ENCODE results near the gene RPS3A. TPM values are rescaled to one million over a fixed set of nuclear protein-coding genes. Genes with fewer than 3 reads are reported as not detected.

RPS3A gene
- total and polyA plus RNA-seq, 2 donors (not counting 3 experiments of a cell fraction or from before 2014, with no cell fraction given), result 1,367 to 1,494 TPM

DNA sequence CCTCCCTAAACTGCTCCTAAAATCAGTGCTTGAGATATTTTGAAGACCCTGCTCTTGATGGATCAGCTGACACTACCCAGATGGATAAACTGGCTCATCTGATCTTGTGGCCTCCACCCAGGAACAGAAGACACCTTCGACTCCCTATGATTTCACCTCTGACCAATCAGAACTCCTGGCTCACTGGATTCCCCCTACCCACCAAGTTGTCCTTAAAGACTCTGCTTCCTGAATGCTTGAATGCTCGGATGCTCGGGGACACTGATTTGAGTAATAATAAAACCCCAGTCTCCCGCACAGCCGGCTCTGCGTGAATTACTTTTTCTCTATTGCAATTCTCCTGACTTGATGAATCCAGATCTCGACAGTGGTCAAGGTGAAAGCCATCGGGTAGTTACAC lies 12.0 kb upstream of the RPS3A start:
- no peak overlapping the region for H3K9ac ChIP-seq (replicated peaks; ENCODE audit: extremely low read depth, insufficient read depth, low read length)
- dilution Hi-C loops (cut with MboI; ENCODE audit: extremely low pct_ligation_motif_present, low sequenced_read_pairs), result no loop called here
- no peaks in the 10 kb centered on the region for H3K36me3 ChIP-seq (ENCODE audit: control insufficient read depth in 2 of 2, extremely low read depth in 1 of 2, insufficient read depth in 2 of 2, low read length in 2 of 2)
- H3K27me3 ChIP-seq (ENCODE audit: control insufficient read depth in 2 of 2, insufficient read depth in 2 of 2, low read length in 2 of 2), result peaks cover 0 to 3% of the 10 kb centered on the region in 2 experiments
- intact Hi-C loops (cut with micrococcal nuclease), result no loop called here
- FAIRE-seq (no peak), DNase-seq (ENCODE audit: low read depth, low spot score) (no peak)
- H3K9me3 ChIP-seq (replicated peaks; ENCODE audit: control insufficient read depth, insufficient read depth, low read length), result no peaks in the 10 kb centered on the region
- no peak overlapping the region for H3K4me2 ChIP-seq (ENCODE audit: insufficient read depth, low read length)
- CTCF ChIA-PET, result interaction anchor here (1.0 kb wide), 1 partner anchor 789 kb away, joined by 3 read pairs; no protein-coding TSS in a partner anchor
- no peak overlapping the region for H2AFZ ChIP-seq (ENCODE audit: low read depth, low read length)
- H3K27ac ChIP-seq (ENCODE audit: insufficient read depth, low read depth, low read length), result no peak overlapping the region
- H3K4me1 ChIP-seq (ENCODE audit: control insufficient read depth, extremely low read depth, insufficient read depth, low read length), result no peaks in the 10 kb centered on the region
- BruUV-seq (replicated peaks), result no TSS peak
- no peaks in the 10 kb centered on the region for H3K9me1 ChIP-seq (replicated peaks; ENCODE audit: control insufficient read depth, extremely low read depth, insufficient read depth, low read length)
- no peak for TF ChIP-seq MYC (IDR thresholded peaks at IDR 0.05; ENCODE audit: low read depth, low read length)
- TF ChIP-seq, protein P1, sequence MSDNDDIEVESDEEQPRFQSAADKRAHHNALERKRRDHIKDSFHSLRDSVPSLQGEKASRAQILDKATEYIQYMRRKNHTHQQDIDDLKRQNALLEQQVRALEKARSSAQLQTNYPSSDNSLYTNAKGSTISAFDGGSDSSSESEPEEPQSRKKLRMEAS (IDR thresholded peaks at IDR 0.05; ENCODE audit: insufficient read depth, insufficient read length), result no peak
- no peaks in the 10 kb centered on the region for H4K20me1 ChIP-seq (replicated peaks; ENCODE audit: control insufficient read depth, extremely low read depth, insufficient read depth, low read length)
- no peaks in the 10 kb centered on the region for H3K79me2 ChIP-seq (ENCODE audit: control insufficient read depth, insufficient read depth, low read length)
- POLR2A ChIA-PET, result no interaction called here
- H3K4me3 ChIP-seq (replicated peaks in 1 of 3; ENCODE audit: insufficient read depth in 1 of 3, low read depth in 1 of 3, low read length in 3 of 3), result no peak overlapping the region

DNA sequence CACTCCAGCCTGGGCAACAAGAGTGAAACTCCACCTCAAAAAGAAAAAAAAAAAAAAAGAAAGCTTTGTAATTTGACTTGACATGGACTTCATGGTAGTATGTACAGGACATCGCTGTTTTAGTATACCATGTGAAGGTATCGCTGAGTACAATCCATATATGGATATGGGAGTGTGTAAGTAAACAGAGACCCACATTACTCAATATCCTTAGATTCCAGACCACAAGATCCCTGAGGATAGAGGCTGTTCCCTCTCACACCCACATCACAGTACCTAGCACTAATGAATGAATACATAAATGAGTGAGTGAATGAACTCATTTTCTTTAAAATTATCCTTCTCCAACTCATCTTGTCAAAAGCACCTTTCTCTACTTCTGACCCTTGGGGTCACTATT lies 8.4 kb upstream of the RPS3A start:
- H3K79me2 ChIP-seq (ENCODE audit: control insufficient read depth, insufficient read depth, low read length), result no peaks in the 10 kb centered on the region
- intact Hi-C loops (cut with micrococcal nuclease), result no loop called here
- no peak overlapping the region for H3K4me3 ChIP-seq (replicated peaks in 1 of 3; ENCODE audit: insufficient read depth in 1 of 3, low read depth in 1 of 3, low read length in 3 of 3)
- ChIA-PET CTCF (no interaction called here), POLR2A (no interaction called here)
- H2AFZ ChIP-seq (ENCODE audit: low read depth, low read length), result no peak overlapping the region
- dilution Hi-C loops (cut with MboI; ENCODE audit: extremely low pct_ligation_motif_present, low sequenced_read_pairs), result no loop called here
- H4K20me1 ChIP-seq (replicated peaks; ENCODE audit: control insufficient read depth, extremely low read depth, insufficient read depth, low read length), result no peaks in the 10 kb centered on the region
- peaks cover 0 to 3% of the 10 kb centered on the region in 2 experiments for H3K27me3 ChIP-seq (ENCODE audit: control insufficient read depth in 2 of 2, insufficient read depth in 2 of 2, low read length in 2 of 2)
- H3K27ac ChIP-seq (ENCODE audit: insufficient read depth, low read depth, low read length), result no peak overlapping the region
- no peaks in the 10 kb centered on the region for H3K9me1 ChIP-seq (replicated peaks; ENCODE audit: control insufficient read depth, extremely low read depth, insufficient read depth, low read length)
- BruUV-seq (replicated peaks), result no TSS peak
- H3K36me3 ChIP-seq (ENCODE audit: control insufficient read depth in 2 of 2, extremely low read depth in 1 of 2, insufficient read depth in 2 of 2, low read length in 2 of 2), result no peaks in the 10 kb centered on the region
- no peak overlapping the region for H3K4me2 ChIP-seq (ENCODE audit: insufficient read depth, low read length)
- H3K4me1 ChIP-seq (ENCODE audit: control insufficient read depth, extremely low read depth, insufficient read depth, low read length), result no peaks in the 10 kb centered on the region
- H3K9ac ChIP-seq (replicated peaks; ENCODE audit: extremely low read depth, insufficient read depth, low read length), result no peak overlapping the region
- no peak for TF ChIP-seq MYC (IDR thresholded peaks at IDR 0.05; ENCODE audit: low read depth, low read length)
- TF ChIP-seq EZH2 (IDR thresholded peaks at IDR 0.05; ENCODE audit: borderline replicate concordance, low read depth, low read length, severe bottlenecking), result no peak
- TF ChIP-seq FOS (IDR thresholded peaks at IDR 0.05; ENCODE audit: borderline replicate concordance, insufficient read depth, low read length), result no peak
- TF ChIP-seq, protein P2, sequence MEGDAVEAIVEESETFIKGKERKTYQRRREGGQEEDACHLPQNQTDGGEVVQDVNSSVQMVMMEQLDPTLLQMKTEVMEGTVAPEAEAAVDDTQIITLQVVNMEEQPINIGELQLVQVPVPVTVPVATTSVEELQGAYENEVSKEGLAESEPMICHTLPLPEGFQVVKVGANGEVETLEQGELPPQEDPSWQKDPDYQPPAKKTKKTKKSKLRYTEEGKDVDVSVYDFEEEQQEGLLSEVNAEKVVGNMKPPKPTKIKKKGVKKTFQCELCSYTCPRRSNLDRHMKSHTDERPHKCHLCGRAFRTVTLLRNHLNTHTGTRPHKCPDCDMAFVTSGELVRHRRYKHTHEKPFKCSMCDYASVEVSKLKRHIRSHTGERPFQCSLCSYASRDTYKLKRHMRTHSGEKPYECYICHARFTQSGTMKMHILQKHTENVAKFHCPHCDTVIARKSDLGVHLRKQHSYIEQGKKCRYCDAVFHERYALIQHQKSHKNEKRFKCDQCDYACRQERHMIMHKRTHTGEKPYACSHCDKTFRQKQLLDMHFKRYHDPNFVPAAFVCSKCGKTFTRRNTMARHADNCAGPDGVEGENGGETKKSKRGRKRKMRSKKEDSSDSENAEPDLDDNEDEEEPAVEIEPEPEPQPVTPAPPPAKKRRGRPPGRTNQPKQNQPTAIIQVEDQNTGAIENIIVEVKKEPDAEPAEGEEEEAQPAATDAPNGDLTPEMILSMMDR (IDR thresholded peaks at IDR 0.05; ENCODE audit: extremely low read depth in 1 of 2, insufficient read depth in 1 of 2, low read depth in 1 of 2, low read length in 2 of 2), result no peak
- TF ChIP-seq POLR2A (IDR thresholded peaks at IDR 0.05; ENCODE audit: low read depth, low read length), result no peak
- no peak for TF ChIP-seq JUN (IDR thresholded peaks at IDR 0.05; ENCODE audit: borderline replicate concordance, insufficient read depth, insufficient read length, low read depth)
- no peak for TF ChIP-seq GATA2 (IDR thresholded peaks at IDR 0.05; ENCODE audit: insufficient read depth, insufficient read length, low read depth, low read length)
- TF ChIP-seq, protein P1 (IDR thresholded peaks at IDR 0.05; ENCODE audit: insufficient read depth, insufficient read length), result no peak
- no peak for TF ChIP-seq POLR2AphosphoS5 (IDR thresholded peaks at IDR 0.05; ENCODE audit: insufficient read depth, low read depth, low read length)
- no peaks in the 10 kb centered on the region for H3K9me3 ChIP-seq (replicated peaks; ENCODE audit: control insufficient read depth, insufficient read depth, low read length)
- DNase-seq (ENCODE audit: low read depth, low spot score) (no peak), FAIRE-seq (no peak)

Measured in endothelial cell of umbilical vein (primary cell).